Measurements from ENCODE around the gene SMARCA2.

Gene SMARCA2

GRCh38 chr9:2161661-2162060 is 146.5 kb downstream of the SMARCA2 start:
- TF ChIP-seq TAF1 (IDR thresholded peaks at IDR 0.05; ENCODE audit: low read depth) (no peak), TCF12 (IDR thresholded peaks at IDR 0.05; ENCODE audit: low read depth) (no peak), EP300 (IDR thresholded peaks at IDR 0.05; ENCODE audit: borderline replicate concordance) (no peak), CEBPB (IDR thresholded peaks at IDR 0.05) (no peak), MAX (IDR thresholded peaks at IDR 0.05) (no peak), ZBTB7A (IDR thresholded peaks at IDR 0.05; ENCODE audit: low read depth) (no peak), FOXM1 (IDR thresholded peaks at IDR 0.05; ENCODE audit: borderline replicate concordance, low read depth) (no peak), TEAD4 (IDR thresholded peaks at IDR 0.05) (no peak), CREB1 (IDR thresholded peaks at IDR 0.05; ENCODE audit: low read depth) (no peak), EGR1 (IDR thresholded peaks at IDR 0.05) (no peak), USF1 (IDR thresholded peaks at IDR 0.05) (no peak)

- TF ChIP-seq NFIC (IDR thresholded peaks at IDR 0.05), result no peak
- TF ChIP-seq EP300 (IDR thresholded peaks at IDR 0.05; ENCODE audit: borderline replicate concordance), result no peak
- no peak for TF ChIP-seq CEBPB (IDR thresholded peaks at IDR 0.05)
- TF ChIP-seq TAF1 (IDR thresholded peaks at IDR 0.05; ENCODE audit: low read depth), result no peak
- TF ChIP-seq CREB1 (IDR thresholded peaks at IDR 0.05; ENCODE audit: low read depth), result no peak
Observed at GRCh38 chr9:2163231-2163885, 148.2 kb downstream of the SMARCA2 start.

GRCh38 chr9:2164268-2164667 is 149.1 kb downstream of the SMARCA2 start:
- no peak for TF ChIP-seq FOXM1 (IDR thresholded peaks at IDR 0.05; ENCODE audit: borderline replicate concordance, low read depth)
- TF ChIP-seq NFIC (IDR thresholded peaks at IDR 0.05), result no peak
- no peak for TF ChIP-seq MAX (IDR thresholded peaks at IDR 0.05)
- TF ChIP-seq EGR1 (IDR thresholded peaks at IDR 0.05), result no peak
- no peak for TF ChIP-seq REST (IDR thresholded peaks at IDR 0.05; ENCODE audit: low read depth)
- TF ChIP-seq CEBPB (IDR thresholded peaks at IDR 0.05), result no peak
- no peak for TF ChIP-seq TEAD4 (IDR thresholded peaks at IDR 0.05)
- no peak for TF ChIP-seq TAF1 (IDR thresholded peaks at IDR 0.05; ENCODE audit: low read depth)
- no peak for TF ChIP-seq YY1 (IDR thresholded peaks at IDR 0.05; ENCODE audit: low read depth)
- TF ChIP-seq RAD21 (IDR thresholded peaks at IDR 0.05; ENCODE audit: low read depth), result no peak
- TF ChIP-seq CREB1 (IDR thresholded peaks at IDR 0.05; ENCODE audit: low read depth), result no peak
- TF ChIP-seq USF1 (IDR thresholded peaks at IDR 0.05), result no peak
- no peak for TF ChIP-seq ZBTB7A (IDR thresholded peaks at IDR 0.05; ENCODE audit: low read depth)
- no peak for TF ChIP-seq TCF12 (IDR thresholded peaks at IDR 0.05; ENCODE audit: low read depth)
- TF ChIP-seq EP300 (IDR thresholded peaks at IDR 0.05; ENCODE audit: borderline replicate concordance), result no peak

GRCh38 chr9:2166203-2166602 is 151.1 kb downstream of the SMARCA2 start:
- TF ChIP-seq EP300 (IDR thresholded peaks at IDR 0.05; ENCODE audit: borderline replicate concordance), result no peak
- TF ChIP-seq ZBTB7A (IDR thresholded peaks at IDR 0.05; ENCODE audit: low read depth), result no peak
- no peak for TF ChIP-seq TEAD4 (IDR thresholded peaks at IDR 0.05)
- TF ChIP-seq MAX (IDR thresholded peaks at IDR 0.05), result no peak
- TF ChIP-seq USF1 (IDR thresholded peaks at IDR 0.05), result no peak
- no peak for TF ChIP-seq RAD21 (IDR thresholded peaks at IDR 0.05; ENCODE audit: low read depth)
- no peak for TF ChIP-seq TAF1 (IDR thresholded peaks at IDR 0.05; ENCODE audit: low read depth)
- TF ChIP-seq EGR1 (IDR thresholded peaks at IDR 0.05), result no peak
- no peak for TF ChIP-seq TCF12 (IDR thresholded peaks at IDR 0.05; ENCODE audit: low read depth)
- no peak for TF ChIP-seq CEBPB (IDR thresholded peaks at IDR 0.05)
- no peak for TF ChIP-seq NFIC (IDR thresholded peaks at IDR 0.05)

- no peak for TF ChIP-seq RAD21 (IDR thresholded peaks at IDR 0.05; ENCODE audit: low read depth)
- TF ChIP-seq FOXM1 (IDR thresholded peaks at IDR 0.05; ENCODE audit: borderline replicate concordance, low read depth), result no peak
- TF ChIP-seq TAF1 (IDR thresholded peaks at IDR 0.05; ENCODE audit: low read depth), result no peak
- no peak for TF ChIP-seq EGR1 (IDR thresholded peaks at IDR 0.05)
- no peak for TF ChIP-seq CREB1 (IDR thresholded peaks at IDR 0.05; ENCODE audit: low read depth)
- no peak for TF ChIP-seq ZBTB7A (IDR thresholded peaks at IDR 0.05; ENCODE audit: low read depth)
- TF ChIP-seq NFIC (IDR thresholded peaks at IDR 0.05), result no peak
Observed at GRCh38 chr9:2169035-2169434, 153.9 kb downstream of the SMARCA2 start.

- no peak for TF ChIP-seq USF1 (IDR thresholded peaks at IDR 0.05)
- TF ChIP-seq RAD21 (IDR thresholded peaks at IDR 0.05; ENCODE audit: low read depth), result no peak
- TF ChIP-seq EP300 (IDR thresholded peaks at IDR 0.05; ENCODE audit: borderline replicate concordance), result no peak
- TF ChIP-seq CREB1 (IDR thresholded peaks at IDR 0.05; ENCODE audit: low read depth), result no peak
- TF ChIP-seq TAF1 (IDR thresholded peaks at IDR 0.05; ENCODE audit: low read depth), result no peak
- no peak for TF ChIP-seq TCF12 (IDR thresholded peaks at IDR 0.05; ENCODE audit: low read depth)
- TF ChIP-seq NFIC (IDR thresholded peaks at IDR 0.05), result no peak
- TF ChIP-seq YY1 (IDR thresholded peaks at IDR 0.05; ENCODE audit: low read depth), result no peak
- TF ChIP-seq CEBPB (IDR thresholded peaks at IDR 0.05), result no peak
- TF ChIP-seq MAX (IDR thresholded peaks at IDR 0.05), result no peak
- no peak for TF ChIP-seq EGR1 (IDR thresholded peaks at IDR 0.05)
- TF ChIP-seq TEAD4 (IDR thresholded peaks at IDR 0.05), result no peak
- no peak for TF ChIP-seq REST (IDR thresholded peaks at IDR 0.05; ENCODE audit: low read depth)
- TF ChIP-seq ZBTB7A (IDR thresholded peaks at IDR 0.05; ENCODE audit: low read depth), result no peak
Observed at GRCh38 chr9:2170722-2171121, 155.6 kb downstream of the SMARCA2 start.

Data from Ishikawa (cell line).